GM18498 (cell line): Measurements from ENCODE around the gene FAM107A.
A peak's percentile ranks its signal among the peaks of the same experiment; 100 is the strongest.
"Not testable (repeated sequence)": the region's sequence is repeated elsewhere in the genome, so short reads cannot be mapped to it uniquely, and the experiment has no call there.

Source experiments
- ATAC-seq: cut with Tn5 transposase; IDR thresholded peaks from one replicate; pipeline ENCODE4 v1.9.1; 2021; ENCODE audit warnings: mild to moderate bottlenecking, moderate library complexity; ENCODE audit not compliant: unreplicated experiment

FAM107A gene

GRCh38 chr3:58537412-58538301, 39.5 kb downstream of the FAM107A start:
- ATAC-seq, result no peak

DNA sequence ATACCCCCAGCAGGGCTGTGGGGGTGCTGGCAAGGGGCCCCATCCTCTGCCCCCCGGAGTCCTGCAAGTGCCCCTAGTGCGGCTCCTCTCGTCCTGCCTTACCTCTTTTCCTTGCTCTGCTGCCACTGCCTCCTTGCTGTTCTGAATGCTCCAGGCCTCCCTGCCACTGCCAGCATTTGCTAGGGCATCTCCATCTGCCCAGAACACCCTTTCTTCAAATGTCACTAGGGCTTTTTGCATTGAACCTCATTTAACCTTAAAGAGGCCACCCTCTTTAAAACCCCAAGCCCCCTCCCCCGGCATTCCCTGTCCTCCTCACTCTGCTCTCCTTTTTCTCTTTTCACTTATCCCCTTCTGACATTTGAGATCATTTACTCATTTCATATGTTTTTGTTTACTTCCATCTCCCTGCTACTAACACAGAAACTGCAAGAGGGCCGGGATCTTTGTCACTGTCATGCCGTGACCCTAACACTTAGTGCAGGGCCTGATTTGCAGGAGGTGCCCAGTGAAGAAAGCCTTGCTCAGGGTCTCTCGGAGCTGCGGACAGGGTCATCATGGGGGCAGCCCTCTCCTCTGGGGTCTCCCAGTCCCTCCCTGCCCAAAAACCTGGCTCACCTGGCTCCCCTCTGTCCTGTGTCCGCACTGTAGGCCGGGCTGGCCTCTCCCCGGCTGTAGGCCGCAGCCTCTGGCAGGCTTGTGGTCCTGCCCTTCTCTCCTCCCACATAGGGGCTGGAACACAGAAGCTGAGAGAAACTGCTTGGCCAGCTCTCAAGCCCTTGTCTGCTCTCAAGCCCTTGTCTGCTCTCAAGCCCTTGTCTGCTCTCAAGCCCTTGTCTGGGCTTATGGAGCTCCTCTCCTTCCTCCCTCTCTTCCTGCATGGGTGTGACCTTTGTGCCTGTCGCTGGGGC, 40.4 kb downstream of the FAM107A start, which contains the start of gene ACOX2:
TSS of gene ACOX2 (minus strand) at position 690 of the 911 bp plus-strand sequence. CDS start 2,084 bp downstream, outside the sequence.
- no peak for ATAC-seq

GRCh38 chr3:58535531-58536500, 41.4 kb downstream of the FAM107A start:
- no peak for ATAC-seq

DNA sequence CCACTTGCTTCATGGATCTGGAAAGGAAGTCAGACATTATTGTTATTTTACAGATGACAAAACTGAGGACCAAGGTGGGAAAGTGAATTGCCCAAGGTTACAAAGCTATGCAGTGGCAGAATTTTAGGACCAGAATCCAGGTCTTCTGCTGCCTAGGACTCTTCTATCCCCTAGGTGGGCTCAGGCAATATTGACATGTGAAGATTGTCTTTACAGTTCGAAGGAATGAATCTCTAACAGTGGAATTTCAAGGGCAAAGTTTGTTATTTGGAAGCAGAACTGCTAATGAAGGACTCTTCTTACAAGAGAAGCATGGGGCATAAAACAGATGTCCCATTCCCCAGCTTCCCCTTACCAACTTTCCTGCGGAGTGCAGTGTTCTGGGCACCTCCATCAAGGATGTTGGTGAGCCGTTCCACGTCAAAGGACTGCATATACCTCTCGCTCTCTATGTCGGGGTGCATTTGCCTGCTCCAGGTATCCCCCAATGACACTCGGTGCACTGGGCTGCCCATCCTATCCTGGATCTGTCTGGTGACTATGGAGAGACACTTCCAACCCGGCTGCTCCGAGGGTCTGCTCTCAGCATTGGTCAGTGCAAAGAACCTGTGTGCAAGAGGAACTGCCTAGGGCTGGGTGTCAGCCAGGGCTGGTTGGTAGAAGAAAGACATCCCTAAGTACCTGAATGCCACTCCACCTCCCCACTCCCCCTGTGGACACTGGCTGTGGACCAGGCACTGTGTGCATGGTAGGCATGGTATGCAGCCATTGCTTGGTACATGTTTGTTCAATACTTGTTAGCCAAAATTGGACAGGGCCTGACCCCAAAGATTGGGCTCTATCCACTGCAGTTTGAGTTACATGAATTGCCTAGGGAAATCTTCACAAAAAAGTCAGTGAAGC, 42.3 kb downstream of the FAM107A start:
- no peak for ATAC-seq

DNA sequence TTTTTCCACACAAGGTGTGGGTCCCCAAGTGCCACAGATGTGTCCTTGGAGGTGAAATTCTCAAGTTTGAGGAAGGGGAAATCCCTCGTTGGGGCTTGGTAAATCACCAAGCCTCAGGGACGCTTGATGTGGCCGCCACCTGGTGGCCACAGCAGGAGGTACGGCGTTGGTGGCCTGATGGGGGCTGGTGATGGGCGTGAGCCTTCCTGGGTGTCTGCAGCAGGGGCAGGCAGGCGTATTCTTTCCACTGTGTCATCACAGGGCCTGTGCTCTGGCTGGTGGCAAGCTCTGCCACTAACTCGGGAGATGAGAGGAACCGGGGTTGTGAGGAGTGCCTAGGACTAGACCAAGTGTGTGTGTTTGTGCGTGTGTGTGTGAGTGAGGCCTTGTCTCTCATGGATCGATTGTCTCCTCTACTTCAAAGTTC, 44.4 kb downstream of the FAM107A start:
- peak; percentile 90 for ATAC-seq

- ATAC-seq, result no peak
Observed at GRCh38 chr3:58531956-58532355, 45.2 kb downstream of the FAM107A start.

DNA sequence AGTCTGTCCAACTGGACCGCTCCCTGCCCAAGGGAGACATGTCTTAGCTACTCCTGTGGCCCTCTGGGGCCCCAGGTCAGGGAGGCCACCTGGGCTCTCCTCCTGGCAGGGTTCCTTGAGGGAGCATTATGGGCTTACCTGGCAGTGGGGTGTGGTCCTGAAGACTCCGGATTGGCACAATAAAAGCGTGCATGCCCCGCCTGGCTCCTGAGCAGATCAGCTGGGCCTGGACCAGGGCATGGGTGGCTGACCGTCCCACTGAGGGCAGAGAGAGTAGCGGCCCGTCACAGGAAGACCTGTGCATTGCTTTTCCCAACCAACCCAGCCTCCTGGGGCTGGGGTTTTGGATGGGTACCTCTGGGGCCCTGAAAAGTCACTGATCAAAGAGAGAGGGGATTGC, 45.6 kb downstream of the FAM107A start:
- ATAC-seq, result no peak

DNA sequence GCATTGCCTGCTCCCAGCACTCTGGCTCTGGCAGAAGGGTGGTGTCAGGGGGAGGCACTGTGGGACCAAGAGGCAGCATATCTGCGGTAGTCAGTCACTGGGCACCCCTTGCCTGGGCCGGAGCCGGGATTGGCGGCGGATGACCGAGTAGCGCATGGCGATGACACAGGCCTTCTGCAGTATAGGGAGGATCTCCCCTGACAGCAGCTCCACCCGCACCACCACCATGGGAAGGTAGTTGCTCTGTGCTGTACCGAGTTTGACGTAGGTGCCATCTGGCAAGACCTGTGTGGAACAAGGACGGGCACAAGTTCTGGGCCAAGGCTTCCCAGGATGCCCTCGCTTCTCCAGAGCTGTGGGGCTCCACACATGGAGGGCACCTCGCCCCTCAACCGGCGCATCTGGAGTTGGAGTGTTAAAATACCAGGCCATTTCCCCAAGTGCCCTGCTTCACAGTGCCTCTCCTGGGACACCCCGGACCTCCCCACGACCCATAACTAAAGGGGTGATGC, 46.8 kb downstream of the FAM107A start:
- no peak for ATAC-seq

DNA sequence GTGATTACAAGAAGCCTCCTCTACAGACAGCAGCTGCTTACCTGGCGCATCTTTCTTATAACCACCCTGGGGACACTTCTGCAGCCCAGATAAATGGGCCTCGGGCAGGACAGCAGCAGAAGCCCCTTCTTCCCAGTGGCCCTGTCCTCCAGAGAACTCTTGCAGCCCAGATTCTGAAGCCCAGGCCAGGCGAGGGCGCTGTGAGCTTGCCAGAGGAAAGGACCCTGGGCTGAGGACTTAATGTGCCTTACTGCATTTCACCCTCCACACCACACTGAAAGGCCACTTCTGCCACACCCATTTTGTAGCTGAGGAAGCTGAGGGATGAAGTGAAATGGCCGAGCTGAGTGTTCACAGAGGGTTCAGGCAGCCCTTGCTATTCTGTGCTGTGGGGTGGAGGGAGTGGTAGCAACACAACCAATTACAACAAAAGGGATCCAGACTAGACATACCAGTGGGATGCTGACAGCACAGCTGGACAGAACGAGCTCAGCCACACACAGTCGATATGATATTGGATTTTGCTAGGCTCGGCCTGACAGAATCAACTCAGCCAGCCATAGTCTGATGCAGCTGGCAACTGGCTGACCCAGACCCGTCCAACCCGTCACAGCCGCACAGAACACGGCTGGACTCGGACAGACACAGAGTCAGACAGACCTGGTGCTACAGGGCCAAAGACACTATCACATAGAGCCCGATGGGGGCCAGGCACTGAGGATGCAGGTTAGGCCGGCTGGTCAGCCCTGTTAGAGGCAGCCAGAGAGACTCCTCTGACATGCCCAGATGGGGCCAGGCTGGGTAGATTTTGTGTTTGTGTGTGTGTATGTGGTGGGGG, 47.5 kb downstream of the FAM107A start:
- no peak for ATAC-seq

DNA sequence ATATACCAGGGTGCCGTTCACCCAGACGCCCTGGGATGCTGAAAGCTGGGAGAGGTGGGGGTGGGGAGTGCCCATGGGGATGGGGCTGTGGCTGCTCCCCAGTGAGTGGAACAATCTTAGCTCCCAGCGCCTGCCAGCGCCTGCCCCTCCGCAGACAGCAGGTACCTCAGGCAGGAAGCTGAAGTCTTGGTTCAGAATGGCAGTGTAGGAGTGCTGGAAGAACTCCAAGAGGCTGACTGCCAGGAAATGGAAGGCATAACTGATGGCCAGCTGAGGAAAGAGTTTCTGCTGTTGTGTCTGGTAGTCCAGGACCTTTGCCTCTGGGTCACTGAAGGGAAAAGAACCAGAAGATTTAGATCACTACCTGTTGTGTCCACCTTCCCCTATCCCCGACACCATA, 48.6 kb downstream of the FAM107A start:
- ATAC-seq, result no peak

- ATAC-seq, result not testable (repeated sequence)
Observed at GRCh38 chr3:58527440-58527839, 49.8 kb downstream of the FAM107A start.

GRCh38 chr3:58526515-58526957, 50.7 kb downstream of the FAM107A start:
- ATAC-seq, result no peak

- ATAC-seq, result no peak
Observed at GRCh38 chr3:58524326-58524888, 52.8 kb downstream of the FAM107A start.

- ATAC-seq, result no peak
Observed at GRCh38 chr3:58522759-58523425, 54.3 kb downstream of the FAM107A start.

GRCh38 chr3:58521917-58522631, 55.1 kb downstream of the FAM107A start:
- ATAC-seq, result no peak

DNA sequence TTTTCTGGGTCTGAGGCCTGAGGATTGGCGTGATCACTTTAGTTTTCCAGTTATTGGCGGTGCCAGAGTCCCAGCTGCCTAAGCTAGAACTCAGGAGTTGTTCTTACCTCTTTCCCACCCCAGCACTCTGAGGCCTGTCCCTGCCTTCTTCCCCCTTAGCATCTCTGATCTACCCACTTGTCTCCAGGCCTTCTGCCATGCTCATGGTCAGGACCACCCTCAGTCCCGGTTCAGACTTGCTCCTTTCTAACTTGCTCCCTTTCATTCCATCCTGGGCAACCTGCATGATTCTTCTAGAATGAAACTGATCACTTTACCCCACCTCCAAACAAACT, 55.9 kb downstream of the FAM107A start:
- ATAC-seq, result no peak
